ENCODE data around the gene SFRP5. TPM values are rescaled to one million over a fixed set of nuclear protein-coding genes. Genes with fewer than 3 reads are reported as not detected.
A peak's percentile ranks its signal among the peaks of the same experiment; 100 is the strongest.

The SFRP5 gene
- total RNA-seq (2014; rRNA removed; shearing (Covaris generic)), result not detected in 2 replicates

- no peak for DNase-seq (ENCODE audit: low read depth)
Measured at GRCh38 chr10:97771913-97772823, at the start of gene SFRP5. Gene SFRP5 (minus strand): TSS chr10:97771999. CDS start chr10:97771833, 166 bp downstream.

- DNase-seq (ENCODE audit: low read depth), result no peak
Measured at GRCh38 chr10:97820096-97820704, 48.4 kb upstream of the SFRP5 start.

GRCh38 chr10:97818572-97818971 lies 46.8 kb upstream of the SFRP5 start:
- DNase-seq (ENCODE audit: low read depth), result no peak

GRCh38 chr10:97816609-97817008 lies 44.8 kb upstream of the SFRP5 start:
- no peak for DNase-seq (ENCODE audit: low read depth)

- DNase-seq (ENCODE audit: low read depth), result no peak
Measured at GRCh38 chr10:97814996-97815395, 43.2 kb upstream of the SFRP5 start.

- no peak for DNase-seq (ENCODE audit: low read depth)
Measured at GRCh38 chr10:97813311-97813710, 41.5 kb upstream of the SFRP5 start.

- DNase-seq (ENCODE audit: low read depth), result no peak
Measured at GRCh38 chr10:97812696-97813095, 40.9 kb upstream of the SFRP5 start.

GRCh38 chr10:97811958-97812357 lies 40.2 kb upstream of the SFRP5 start:
- DNase-seq (ENCODE audit: low read depth), result no peak

GRCh38 chr10:97810446-97810845 lies 38.6 kb upstream of the SFRP5 start:
- peak; percentile 67 for DNase-seq (ENCODE audit: low read depth)

GRCh38 chr10:97805949-97806348 lies 34.1 kb upstream of the SFRP5 start:
- DNase-seq (ENCODE audit: low read depth), result no peak

GRCh38 chr10:97805096-97805884 lies 33.5 kb upstream of the SFRP5 start:
- DNase-seq (ENCODE audit: low read depth), result no peak

GRCh38 chr10:97801422-97801821 lies 29.6 kb upstream of the SFRP5 start:
- DNase-seq (ENCODE audit: low read depth), result no peak

- no peak for DNase-seq (ENCODE audit: low read depth)
Measured at GRCh38 chr10:97800474-97800873, 28.7 kb upstream of the SFRP5 start.

- DNase-seq (ENCODE audit: low read depth), result no peak
Measured at GRCh38 chr10:97798958-97799610, 27.3 kb upstream of the SFRP5 start.

- DNase-seq (ENCODE audit: low read depth), result peak; percentile 35
Measured at GRCh38 chr10:97796651-97797050, 24.9 kb upstream of the SFRP5 start.

GRCh38 chr10:97795886-97796285 lies 24.1 kb upstream of the SFRP5 start:
- DNase-seq (ENCODE audit: low read depth), result no peak

- peak; percentile 45 for DNase-seq (ENCODE audit: low read depth)
Measured at GRCh38 chr10:97791824-97792721, 20.3 kb upstream of the SFRP5 start.

GRCh38 chr10:97789770-97790397 lies 18.1 kb upstream of the SFRP5 start:
- no peak for DNase-seq (ENCODE audit: low read depth)

GRCh38 chr10:97788552-97789442 lies 17.0 kb upstream of the SFRP5 start:
- no peak for DNase-seq (ENCODE audit: low read depth)
